Fibroblast of villous mesenchyme (primary cell): ENCODE results near the gene UBASH3B. TPM values are rescaled to one million over a fixed set of nuclear protein-coding genes. Genes with fewer than 3 reads are reported as not detected.

Source experiments
- DNase-seq: peaks from one replicate; pipeline ENCODE4 v3.0.0-alpha.2; 2010; ENCODE audit warnings: low read depth
- H3K4me3 ChIP-seq: 2 replicates; pipeline ENCODE4 v1.5.1; 2011; ENCODE audit warnings: low read depth, mild to moderate bottlenecking, low read length
- total RNA-seq: library from RNA; depleted of rRNA; stranded (reverse); fragments of >200 nt; gene quantifications from 2 replicates; pipeline ENCODE4 v1.2.3, GENCODE V29; 2012
- TF ChIP-seq, protein P1 (sequence below): IDR thresholded peaks from 2 replicates; pipeline ENCODE4 v1.5.1; 2012; ENCODE audit warnings: low read depth, mild to moderate bottlenecking, low read length; ENCODE audit not compliant: insufficient read depth

Gene UBASH3B
- total RNA-seq, 1 donor: 30.7 TPM

DNA sequence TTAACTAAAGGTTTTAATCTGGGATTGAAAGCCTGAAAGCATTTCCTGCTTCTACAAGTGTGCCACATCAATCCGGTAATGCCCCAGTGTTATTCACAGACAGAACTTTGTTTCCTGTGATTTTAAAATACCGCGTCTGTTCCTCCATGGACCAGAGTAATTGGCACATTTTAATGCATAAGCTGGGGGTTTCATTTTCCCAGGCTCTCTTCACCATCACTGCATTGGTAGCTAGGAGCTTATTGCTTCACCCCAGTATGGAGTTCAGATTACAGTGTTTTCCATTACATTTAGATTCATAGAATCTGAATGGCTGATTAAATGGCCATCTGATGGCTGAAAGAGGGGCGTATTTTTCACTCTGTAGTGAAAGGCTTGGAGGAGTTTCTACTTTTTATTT lies 157.1 kb downstream of the UBASH3B start:
- TF ChIP-seq, protein P1, sequence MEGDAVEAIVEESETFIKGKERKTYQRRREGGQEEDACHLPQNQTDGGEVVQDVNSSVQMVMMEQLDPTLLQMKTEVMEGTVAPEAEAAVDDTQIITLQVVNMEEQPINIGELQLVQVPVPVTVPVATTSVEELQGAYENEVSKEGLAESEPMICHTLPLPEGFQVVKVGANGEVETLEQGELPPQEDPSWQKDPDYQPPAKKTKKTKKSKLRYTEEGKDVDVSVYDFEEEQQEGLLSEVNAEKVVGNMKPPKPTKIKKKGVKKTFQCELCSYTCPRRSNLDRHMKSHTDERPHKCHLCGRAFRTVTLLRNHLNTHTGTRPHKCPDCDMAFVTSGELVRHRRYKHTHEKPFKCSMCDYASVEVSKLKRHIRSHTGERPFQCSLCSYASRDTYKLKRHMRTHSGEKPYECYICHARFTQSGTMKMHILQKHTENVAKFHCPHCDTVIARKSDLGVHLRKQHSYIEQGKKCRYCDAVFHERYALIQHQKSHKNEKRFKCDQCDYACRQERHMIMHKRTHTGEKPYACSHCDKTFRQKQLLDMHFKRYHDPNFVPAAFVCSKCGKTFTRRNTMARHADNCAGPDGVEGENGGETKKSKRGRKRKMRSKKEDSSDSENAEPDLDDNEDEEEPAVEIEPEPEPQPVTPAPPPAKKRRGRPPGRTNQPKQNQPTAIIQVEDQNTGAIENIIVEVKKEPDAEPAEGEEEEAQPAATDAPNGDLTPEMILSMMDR: no peak
- DNase-seq: no peak
- H3K4me3 ChIP-seq: no peak overlapping the region

DNA sequence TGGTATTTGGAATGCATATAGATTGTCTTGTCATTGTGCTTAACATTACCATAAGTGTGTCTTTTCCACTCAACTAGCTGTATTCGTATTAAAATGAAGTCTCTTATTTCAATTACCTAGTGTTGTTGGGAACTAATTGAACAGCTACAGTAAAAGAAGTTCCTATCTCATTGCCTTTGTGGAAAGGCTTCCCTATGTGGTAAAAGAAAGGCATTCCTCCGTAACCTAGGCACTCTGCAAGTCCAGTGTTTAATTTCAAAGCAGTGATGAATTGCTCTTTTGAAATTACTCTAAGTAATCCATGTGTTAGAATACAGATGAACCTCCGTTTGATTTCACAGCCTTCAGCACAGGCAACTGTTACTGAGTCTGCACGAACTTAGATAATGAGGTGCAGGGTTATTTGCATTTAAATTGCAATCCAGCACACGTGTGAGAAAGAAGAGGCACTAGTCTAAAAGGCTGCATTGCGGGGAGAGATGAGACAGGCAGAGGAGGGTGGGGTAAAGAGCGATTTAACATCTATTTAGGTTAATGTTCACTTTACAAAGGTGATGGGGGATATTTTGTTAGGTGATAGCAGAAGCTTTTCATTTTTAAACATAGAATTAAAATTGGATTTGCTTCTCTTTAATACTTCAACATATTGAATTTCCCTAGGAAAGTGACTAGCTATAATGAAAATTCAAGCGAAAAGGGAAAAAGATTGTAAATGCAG lies 157.8 kb downstream of the UBASH3B start:
- TF ChIP-seq, protein P1: no peak
- DNase-seq: no peak
- H3K4me3 ChIP-seq: no peak overlapping the region

DNA sequence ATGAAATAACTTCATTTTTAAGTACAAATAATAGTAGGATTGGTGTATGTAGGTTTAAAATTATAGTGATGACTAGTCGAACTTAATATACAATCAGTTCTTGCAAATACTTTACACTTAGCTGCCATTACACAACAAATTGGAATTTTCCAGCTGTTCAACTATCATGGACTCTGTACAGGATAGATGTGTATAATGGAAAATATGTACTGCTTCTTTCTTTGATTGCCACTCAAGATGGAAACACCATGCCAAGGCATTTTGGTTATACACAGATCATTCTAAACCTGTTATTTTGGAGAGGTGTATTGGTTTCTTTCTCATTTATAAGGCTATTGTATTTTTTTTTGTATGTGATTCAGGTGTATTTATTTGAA lies 158.4 kb downstream of the UBASH3B start:
- TF ChIP-seq, protein P1: no peak
- no peak overlapping the region for H3K4me3 ChIP-seq

DNA sequence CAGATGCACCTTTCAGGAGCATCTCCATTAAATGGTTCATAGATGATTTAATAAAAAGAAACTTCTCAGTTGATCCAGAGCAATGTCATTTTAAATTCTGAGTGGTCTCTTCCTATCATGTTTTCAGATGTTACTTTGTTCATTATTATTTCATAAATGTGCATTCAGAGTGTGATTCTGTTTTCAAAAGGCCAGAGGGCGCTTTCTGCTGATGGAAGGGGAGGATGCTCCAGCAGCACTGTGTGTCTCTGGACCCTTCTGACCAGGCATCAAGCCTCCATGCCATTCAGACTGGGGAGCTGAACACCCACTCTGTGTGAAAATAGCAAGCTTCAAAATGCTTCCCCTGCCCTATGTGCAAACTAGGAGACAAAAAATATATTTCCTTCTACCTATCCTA lies 158.9 kb downstream of the UBASH3B start:
- H3K4me3 ChIP-seq: no peak overlapping the region
- TF ChIP-seq, protein P1: peak; percentile 32
- no peak for DNase-seq

More for the DNA sequence above, 158.4 kb downstream of the UBASH3B start:
- no peak for DNase-seq

DNA sequence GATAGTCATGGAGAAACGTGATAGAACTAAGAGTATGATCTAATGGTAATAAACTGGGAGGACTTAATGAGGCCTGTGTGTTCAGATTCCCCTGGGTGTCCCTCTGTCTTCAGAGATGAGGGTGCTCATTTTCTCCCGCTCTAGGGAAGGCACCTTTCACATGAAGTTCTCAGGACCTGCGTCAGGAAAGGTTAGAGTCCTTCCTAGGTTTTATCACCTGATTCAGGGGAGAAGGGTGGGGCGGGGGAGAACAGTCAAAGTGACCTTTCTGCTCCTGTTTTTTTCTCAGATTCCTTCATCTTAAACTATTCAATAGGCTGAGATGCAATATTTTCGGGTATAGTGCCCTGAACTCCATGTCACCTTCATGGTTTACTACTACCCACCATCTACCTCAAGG lies 160.4 kb downstream of the UBASH3B start:
- no peak for DNase-seq
- TF ChIP-seq, protein P1: no peak
- no peak overlapping the region for H3K4me3 ChIP-seq

DNA sequence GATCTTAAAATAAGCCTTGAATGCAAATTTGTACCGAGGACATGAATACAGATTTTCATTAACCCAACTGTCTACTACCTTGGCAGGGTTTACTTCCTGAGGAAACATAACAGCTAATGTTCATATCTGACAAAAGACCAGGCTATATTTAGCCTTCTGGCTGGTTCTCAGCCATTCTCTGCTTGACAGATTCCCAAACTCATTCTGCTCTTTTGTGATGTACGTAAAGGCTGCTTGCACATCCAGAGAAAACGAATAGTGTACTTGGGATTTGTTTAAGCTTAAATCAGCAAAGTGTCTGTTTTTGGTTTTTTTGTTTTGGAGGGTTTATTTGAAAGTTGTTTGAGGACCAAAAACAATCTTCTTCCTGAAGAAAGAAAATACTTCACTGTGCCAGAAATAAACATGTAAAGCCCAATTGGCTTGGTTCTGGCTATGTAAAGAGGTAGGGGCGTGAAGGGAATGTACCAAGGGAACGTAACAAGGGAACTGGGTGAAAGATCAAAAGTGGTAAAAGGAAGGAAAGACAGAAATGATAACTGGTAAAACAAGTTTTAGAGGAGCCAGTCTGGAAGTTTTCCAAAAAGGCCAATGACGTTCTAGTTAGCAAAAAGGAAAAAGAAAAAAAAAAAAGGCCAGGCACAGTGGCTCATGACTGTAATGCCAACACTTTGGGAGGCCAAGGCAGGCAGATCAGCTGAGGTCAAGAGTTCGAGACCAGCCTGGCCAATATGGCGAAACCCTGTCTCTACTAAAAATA lies 161.4 kb downstream of the UBASH3B start:
- TF ChIP-seq, protein P1: no peak
- DNase-seq: no peak
- H3K4me3 ChIP-seq: no peak overlapping the region
